GM12878 (cell line): ENCODE data around the gene EXOC3L1. TPM values are rescaled to one million over a fixed set of nuclear protein-coding genes. Genes with fewer than 3 reads are reported as not detected.

Experiments
- ATAC-seq: fragments of 200-7000 bp; cut with Tn5 transposase; 3 replicates; pipeline ENCODE4 v1.9.1; 2020; ENCODE audit warnings: mild to moderate bottlenecking, moderate library complexity
- BruUV-seq: library from RNA; stranded (reverse); fragments of 400-500 nt; replicated peaks from 2 replicates; lab custom pipeline; 2021; lab: Mats Ljungman, UMichigan
- CTCF ChIA-PET: fragments of 300-600 bp; sonication (Branson Sonifier 250); formaldehyde crosslinking; extraction: SDS; loops from one replicate; lab custom pipeline; 2021; ENCODE audit warnings: inconsistent platforms; lab: Yijun Ruan, JAX
- POLR2A ChIA-PET: fragments of 350-600 bp; formaldehyde crosslinking; extraction: SDS; loops from one replicate; lab custom pipeline; 2021; ENCODE audit warnings: inconsistent platforms; lab: Charles Lee
- RAD21 ChIA-PET: fragments of 300-600 bp; sonication (Branson Sonifier 250); formaldehyde crosslinking; loops from one replicate; lab custom pipeline; 2023; ENCODE audit warnings: antibody characterized with exemption; ENCODE audit not compliant: unreplicated experiment; lab: Charles Lee
- SMC1A ChIA-PET: fragments of 300-600 bp; sonication (Branson Sonifier 250); formaldehyde crosslinking; loops from one replicate; lab custom pipeline; 2023; ENCODE audit not compliant: unreplicated experiment, uncharacterized antibody; lab: Charles Lee
- DNase-seq: peaks from one replicate; pipeline ENCODE4 v3.0.0-alpha.2; 2011; ENCODE audit warnings: low read depth, low spot score
- FAIRE-seq: peaks from 3 replicates; lab custom pipeline; 2011; peaks lifted over from hg19 to GRCh38; lab: Jason Lieb, UNC
- H2AFZ ChIP-seq: 2 replicates; pipeline ENCODE4 v1.6.0; 2011; ENCODE audit warnings: low read depth, low read length, control low read depth; ENCODE audit not compliant: control insufficient read depth
- H3K27ac ChIP-seq: 2 replicates; pipeline ENCODE4 v1.5.1; 2011; ENCODE audit warnings: control low read depth; ENCODE audit not compliant: control insufficient read depth, insufficient read depth
- H3K27me3 ChIP-seq, 2 experiments: replicated peaks in 1 of 2; 2 replicates each; pipeline versions ENCODE4 v1.6.0 to v1.6.1; 2011; ENCODE audit warnings: low read length in 1 of 2; ENCODE audit not compliant: control insufficient read depth in 2 of 2, insufficient read depth in 2 of 2
- H3K36me3 ChIP-seq, 2 experiments: 2 replicates each; pipeline ENCODE4 v1.5.1; 2011; ENCODE audit warnings: low read length in 1 of 2; ENCODE audit not compliant: control insufficient read depth in 2 of 2, insufficient read depth in 2 of 2
- H3K4me1 ChIP-seq: 2 replicates; pipeline ENCODE4 v1.6.1; 2011; ENCODE audit warnings: mild to moderate bottlenecking, low read length, moderate library complexity, mixed read lengths; ENCODE audit not compliant: control insufficient read depth, insufficient read depth
- H3K4me2 ChIP-seq: 2 replicates; pipeline ENCODE4 v1.6.0; 2011; ENCODE audit warnings: control low read depth; ENCODE audit not compliant: control insufficient read depth, insufficient read depth
- H3K4me3 ChIP-seq: fragments of 200-600 bp; sonication (generic); 2 replicates; pipeline ENCODE4 v1.5.1; 2016
- H3K79me2 ChIP-seq: 2 replicates; pipeline ENCODE4 v1.6.0; 2011; ENCODE audit warnings: low read length; ENCODE audit not compliant: control insufficient read depth, insufficient read depth
- H3K9ac ChIP-seq: 2 replicates; pipeline ENCODE4 v1.8.0; 2011; ENCODE audit warnings: low read length, control low read depth, mixed read lengths; ENCODE audit not compliant: control insufficient read depth, insufficient read depth
- H3K9me3 ChIP-seq: replicated peaks from 3 replicates; pipeline ENCODE4 v1.5.1; 2011; ENCODE audit warnings: mild to moderate bottlenecking, low read length; ENCODE audit not compliant: control insufficient read depth, insufficient read depth
- H4K20me1 ChIP-seq: 2 replicates; pipeline ENCODE4 v1.6.0; 2011; ENCODE audit not compliant: control insufficient read depth, insufficient read depth
- BACH1 ChIP-seq: fragments of 450-650 bp; IDR thresholded peaks from 2 replicates; pipeline ENCODE4 v1.6.1; 2017; ENCODE audit warnings: mild to moderate bottlenecking, borderline replicate concordance
- BHLHE40 ChIP-seq, 2 experiments: fragments of 450-650 bp in 1 of 2; IDR thresholded peaks; 2 replicates each; pipeline ENCODE4 v1.6.1; 2011 to 2017; ENCODE audit warnings: low read depth in 2 of 2, borderline replicate concordance in 1 of 2, improper control_type of control experiment in 1 of 2, low read length in 1 of 2, mild to moderate bottlenecking in 1 of 2
- BMI1 ChIP-seq: fragments of 450-650 bp; IDR thresholded peaks from 2 replicates; pipeline ENCODE4 v1.6.1; 2016; ENCODE audit warnings: mild to moderate bottlenecking, moderate library complexity, borderline replicate concordance
- CREB1 ChIP-seq: IDR thresholded peaks from 2 replicates; pipeline ENCODE4 v1.6.1; 2012; ENCODE audit warnings: low read depth, mild to moderate bottlenecking, inconsistent platforms
- CREM ChIP-seq: IDR thresholded peaks from 2 replicates; pipeline ENCODE4 v1.6.1; 2014; ENCODE audit warnings: antibody characterized with exemption, low read depth
- CTCF ChIP-seq, 3 experiments: IDR thresholded peaks in 2 of 3; conservative IDR thresholded peaks in 1 of 3; 2 replicates each; pipeline ENCODE4 v1.5.1; 2011; ENCODE audit warnings: low read depth in 3 of 3, low read length in 3 of 3, mild to moderate bottlenecking in 3 of 3, control low read depth in 2 of 3, moderate library complexity in 2 of 3, inconsistent platforms in 1 of 3, mixed read lengths in 1 of 3; ENCODE audit not compliant: control insufficient read depth in 2 of 3, insufficient read depth in 1 of 3; ENCODE audit errors: extremely low read depth in 1 of 3
- DPF2 ChIP-seq: fragments of 450-650 bp; IDR thresholded peaks from 2 replicates; pipeline ENCODE4 v1.6.1; 2017; ENCODE audit warnings: mild to moderate bottlenecking
- HSF1 ChIP-seq: fragments of 150-350 bp; IDR thresholded peaks from 2 replicates; pipeline ENCODE4 v1.6.1; 2014; ENCODE audit warnings: mild to moderate bottlenecking, low read depth, low read length
- IKZF1 ChIP-seq: fragments of 450-650 bp; conservative IDR thresholded peaks from 2 replicates; pipeline ENCODE4 v1.6.1; 2017; ENCODE audit warnings: antibody characterized with exemption, mild to moderate bottlenecking
- JUND ChIP-seq: IDR thresholded peaks from 2 replicates; pipeline ENCODE4 v1.6.1; 2012; ENCODE audit warnings: low read depth, mild to moderate bottlenecking, low read length, improper control_type of control experiment, moderate library complexity
- KDM1A ChIP-seq: fragments of 200-600 bp; sonication (generic); IDR thresholded peaks from 2 replicates; pipeline ENCODE4 v1.6.1; 2016; ENCODE audit warnings: borderline replicate concordance
- LARP7 ChIP-seq: fragments of 450-650 bp; IDR thresholded peaks from 2 replicates; pipeline ENCODE4 v1.6.1; 2017; ENCODE audit warnings: mild to moderate bottlenecking
- MTA2 ChIP-seq: fragments of 450-650 bp; IDR thresholded peaks from 2 replicates; pipeline ENCODE4 v1.6.1; 2016; ENCODE audit warnings: low read depth, mild to moderate bottlenecking, moderate library complexity
- NFXL1 ChIP-seq: fragments of 450-650 bp; IDR thresholded peaks from 2 replicates; pipeline ENCODE4 v1.6.1; 2017; ENCODE audit warnings: antibody characterized with exemption, mild to moderate bottlenecking, borderline replicate concordance
- POLR2AphosphoS2 ChIP-seq: IDR thresholded peaks from 2 replicates; pipeline ENCODE4 v1.6.1; 2011; ENCODE audit warnings: low read depth, mild to moderate bottlenecking, low read length, improper control_type of control experiment, moderate library complexity
- RUNX3 ChIP-seq: IDR thresholded peaks from 2 replicates; pipeline ENCODE4 v1.6.1; 2012; ENCODE audit warnings: low read length, inconsistent platforms
- SPI1 ChIP-seq: IDR thresholded peaks from 2 replicates; pipeline ENCODE4 v1.6.1; 2011; ENCODE audit warnings: low read depth, mild to moderate bottlenecking, low read length, moderate library complexity, borderline replicate concordance; ENCODE audit not compliant: insufficient read depth
- USF1 ChIP-seq: IDR thresholded peaks from 2 replicates; pipeline ENCODE4 v1.6.1; 2011; ENCODE audit warnings: borderline replicate concordance, low read depth, mild to moderate bottlenecking, moderate library complexity, mixed read lengths, low read length; ENCODE audit not compliant: insufficient read depth; ENCODE audit errors: extremely low read length
- WGBS: methylation state at CpG from one replicate; pipeline ENCODE4 v1.1.6; 2016; ENCODE audit warnings: low lambda C conversion rate; ENCODE audit not compliant: insufficient replicate concordance, insufficient coverage; ENCODE audit errors: missing lambda C conversion rate; 5-methylcytosine and 5-hydroxymethylcytosine counted together
- in situ Hi-C: fragments of 300-500 bp; cut with MboI; formaldehyde crosslinking; loops from 9 replicates; pipeline ENCODE4 v1.14.3; 2018; ENCODE audit warnings: mixed read lengths
- intact Hi-C: fragments of 100-400 bp; cut with micrococcal nuclease; formaldehyde crosslinking; loops from one replicate; pipeline ENCODE4 v1.14.2; 2022; ENCODE audit not compliant: unreplicated experiment
- polyA plus RNA-seq, 11 experiments: library from polyadenylated mRNA; depleted of rRNA in 4 of 11; unstranded in 6 of 11; stranded (reverse) in 5 of 11; fragments of >200 nt; fragmentation: Nextera tagmentation in 4 of 11; fragmentation: Illumina TruSeq in 1 of 11; extraction: Ambion mirVana in 4 of 11; extraction: Trizol in 1 of 11; gene quantifications; 1 replicate in 1 of 11; 2 replicates in 10 of 11; pipeline versions ENCODE4 v1.2.1 to v1.2.3, GENCODE V29; 2011 to 2016; ENCODE audit warnings: inconsistent platforms in 2 of 11, missing spikeins in 2 of 11, low read depth in 1 of 11
- total RNA-seq, 4 experiments: library from RNA; depleted of rRNA in 3 of 4; stranded (reverse); fragments of >200 nt in 3 of 4; fragmentation: Illumina TruSeq in 1 of 4; extraction: Trizol in 1 of 4; gene quantifications; 2 replicates each; pipeline versions ENCODE4 v1.2.1 to v1.2.3, GENCODE V29; 2013 to 2021

Gene EXOC3L1
- total and polyA plus RNA-seq, 10 of the 15 experiments (the other 5 are each of a cell fraction or from before 2014, with no cell fraction given) = 0.07 to 0.42 TPM; not detected in 8

DNA sequence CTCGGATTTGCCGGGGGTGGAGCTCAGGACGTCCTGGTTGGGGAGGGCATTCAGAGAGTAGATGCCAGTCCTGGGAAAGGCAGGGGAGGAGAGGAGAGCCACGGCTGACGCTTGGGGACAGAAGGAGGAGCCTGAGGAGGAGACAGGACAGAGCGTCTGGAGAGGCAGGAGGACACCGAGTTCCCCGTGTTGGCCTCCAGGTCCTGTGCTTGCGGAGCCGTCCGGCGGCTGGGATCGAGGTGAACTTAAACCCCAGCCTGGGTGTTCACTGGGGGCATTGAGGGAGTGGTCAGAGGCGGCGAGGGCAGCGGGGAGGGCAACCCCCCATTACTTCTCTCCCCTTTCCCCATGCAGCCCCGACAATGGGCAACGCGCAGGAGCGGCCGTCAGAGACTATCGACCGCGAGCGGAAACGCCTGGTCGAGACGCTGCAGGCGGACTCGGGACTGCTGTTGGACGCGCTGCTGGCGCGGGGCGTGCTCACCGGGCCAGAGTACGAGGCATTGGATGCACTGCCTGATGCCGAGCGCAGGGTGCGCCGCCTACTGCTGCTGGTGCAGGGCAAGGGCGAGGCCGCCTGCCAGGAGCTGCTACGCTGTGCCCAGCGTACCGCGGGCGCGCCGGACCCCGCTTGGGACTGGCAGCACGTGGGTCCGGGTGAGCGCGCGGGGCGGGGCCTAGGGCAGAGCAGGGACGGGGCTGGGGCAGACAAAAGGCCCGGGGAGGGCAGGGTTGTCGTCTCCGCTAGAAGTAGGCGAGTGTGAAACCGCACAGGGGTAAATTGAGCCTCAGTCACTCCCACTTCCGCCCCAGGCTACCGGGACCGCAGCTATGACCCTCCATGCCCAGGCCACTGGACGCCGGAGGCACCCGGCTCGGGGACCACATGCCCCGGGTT is 15.9 kb downstream of the EXOC3L1 start:
- CTCF ChIA-PET = interaction anchor here (0.8 to 5.3 kb wide), 16 partner anchors 7 to 293 kb away, joined by 3 to 36 read pairs (median 3); partner anchors contain the start of genes FBXL8 and TRADD
- H3K9me3 ChIP-seq = no peaks in the 10 kb centered on the region
- in situ Hi-C loops (no loop called here), intact Hi-C loops (no loop called here)
- RAD21 ChIA-PET = interaction anchor here (1.2 to 2.7 kb wide), 7 partner anchors 11 to 156 kb away, joined by 3 to 8 read pairs (median 6); partner anchors contain the start of genes B3GNT9, FBXL8 and TRADD
- no peaks in the 10 kb centered on the region for H3K36me3 ChIP-seq
- DNase-seq (no peak), ATAC-seq (peak; percentile 70), FAIRE-seq (no peak)
- peak overlapping the region; percentile 7; the same call in 1 of the 2 replicates for H3K9ac ChIP-seq
- SMC1A ChIA-PET = interaction anchor here (1.0 to 2.4 kb wide), 5 partner anchors 9 to 13 kb away, joined by 4 to 9 read pairs (median 5); no protein-coding TSS in a partner anchor
- WGBS = 1% methylated on average over 70 of the region's 71 CpGs
- no TSS peak for BruUV-seq
- no peaks in the 10 kb centered on the region for H3K79me2 ChIP-seq
- peaks cover 44% of the 10 kb centered on the region for H3K4me1 ChIP-seq
- no peaks in the 10 kb centered on the region; the same call in 1 of the 2 replicates for H4K20me1 ChIP-seq
- POLR2A ChIA-PET = interaction anchor here (1.3 to 10.9 kb wide), 3 partner anchors 8 to 19 kb away, joined by 3 to 137 read pairs (median 4); partner anchors contain the start of genes FBXL8, HSF4 and TRADD
- peak overlapping the region; percentile 55 for H3K4me3 ChIP-seq
- peak overlapping the region; percentile 99 for H3K4me2 ChIP-seq
- peak overlapping the region; percentile 63 for H2AFZ ChIP-seq
- H3K27ac ChIP-seq = no peak overlapping the region
- H3K27me3 ChIP-seq = no peaks in the 10 kb centered on the region
- TF ChIP-seq BACH1 (peak; percentile 48; the same call in 1 of the 2 replicates), LARP7 (peak; percentile 77; the same call in 1 of the 2 replicates), CREM (peak; percentile 22; the same call in 1 of the 2 replicates), POLR2AphosphoS2 (0 out of 2 replicates have a peak, but pooled peaks have one; percentile 43), BHLHE40 (IDR thresholded peaks at IDR 0.05; ENCODE audit: borderline replicate concordance in 1 of 2, low read depth in 2 of 2, low read length in 1 of 2) (peak; percentile 41 to 90; a peak in 3 of 4 replicates), DPF2 (peak; percentile 85), HSF1 (no peak), IKZF1 (peak; percentile 50), SPI1 (peak; percentile 74), KDM1A (no peak), CREB1 (0 out of 2 replicates have a peak, but pooled peaks have one; percentile 25), BMI1 (no peak), RUNX3 (peak; percentile 76), MTA2 (0 out of 2 replicates have a peak, but pooled peaks have one; percentile 45), JUND (no peak), CTCF (IDR thresholded peaks at IDR 0.05 in 2 of 3, conservative IDR thresholded peaks at IDR 0.05 in 1 of 3; ENCODE audit: control insufficient read depth in 2 of 3, extremely low read depth in 1 of 3, insufficient read depth in 1 of 3, low read depth in 3 of 3, low read length in 3 of 3) (peak in 1 of 3 experiments; percentile 30; a peak in 2 of 6 replicates), NFXL1 (no peak), USF1 (peak; percentile 53)
